ENCODE results near the gene FOXF1.
A peak's percentile ranks its signal among the peaks of the same experiment; 100 is the strongest.

FOXF1 gene

DNA sequence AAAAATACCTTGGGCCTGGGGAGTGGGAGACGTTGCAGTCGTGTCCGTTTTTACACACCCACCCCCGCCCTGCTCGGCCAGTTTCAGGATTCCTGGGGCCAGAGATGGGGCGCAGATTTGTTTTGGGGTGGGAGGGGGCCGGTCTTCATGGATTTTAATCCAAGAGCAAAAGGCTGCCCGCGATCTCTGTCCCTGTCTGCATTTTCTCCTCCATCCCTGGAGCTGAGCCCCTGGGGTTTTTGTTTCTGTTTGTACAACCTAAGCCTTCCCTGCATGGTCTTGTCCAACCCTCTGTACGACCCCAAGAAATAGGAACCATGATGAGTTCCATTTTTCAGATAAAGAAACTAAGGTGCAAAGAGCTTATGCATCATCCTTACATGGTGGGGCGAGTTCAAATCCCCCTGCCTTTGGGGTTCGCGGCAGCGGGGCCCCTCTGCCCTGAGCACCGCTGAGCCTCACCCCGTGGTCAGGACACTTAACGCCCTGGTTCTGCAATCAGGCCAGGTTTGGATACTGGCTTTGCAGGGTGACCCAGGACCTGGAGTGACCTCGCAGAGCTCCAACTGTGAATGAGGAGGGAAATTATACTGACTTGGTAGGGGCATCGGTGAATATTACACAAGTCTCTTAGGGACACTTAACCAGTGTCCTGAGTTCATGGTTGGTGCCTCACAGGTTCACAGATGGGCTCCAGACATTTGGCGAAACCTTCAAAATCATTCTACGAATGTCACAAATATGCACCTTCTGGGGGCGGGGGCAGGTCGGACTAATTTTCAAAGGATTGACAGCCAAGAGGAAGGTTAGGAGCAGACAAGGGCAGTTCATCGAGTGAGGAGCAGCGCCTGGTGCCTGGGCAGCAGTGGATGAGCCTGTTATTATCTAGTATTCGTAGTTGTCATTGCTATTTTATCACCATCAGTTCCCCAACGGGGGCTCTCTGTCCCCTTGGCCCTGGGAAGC, 4.1 kb upstream of the FOXF1 start:
- TF ChIP-seq, protein P1, sequence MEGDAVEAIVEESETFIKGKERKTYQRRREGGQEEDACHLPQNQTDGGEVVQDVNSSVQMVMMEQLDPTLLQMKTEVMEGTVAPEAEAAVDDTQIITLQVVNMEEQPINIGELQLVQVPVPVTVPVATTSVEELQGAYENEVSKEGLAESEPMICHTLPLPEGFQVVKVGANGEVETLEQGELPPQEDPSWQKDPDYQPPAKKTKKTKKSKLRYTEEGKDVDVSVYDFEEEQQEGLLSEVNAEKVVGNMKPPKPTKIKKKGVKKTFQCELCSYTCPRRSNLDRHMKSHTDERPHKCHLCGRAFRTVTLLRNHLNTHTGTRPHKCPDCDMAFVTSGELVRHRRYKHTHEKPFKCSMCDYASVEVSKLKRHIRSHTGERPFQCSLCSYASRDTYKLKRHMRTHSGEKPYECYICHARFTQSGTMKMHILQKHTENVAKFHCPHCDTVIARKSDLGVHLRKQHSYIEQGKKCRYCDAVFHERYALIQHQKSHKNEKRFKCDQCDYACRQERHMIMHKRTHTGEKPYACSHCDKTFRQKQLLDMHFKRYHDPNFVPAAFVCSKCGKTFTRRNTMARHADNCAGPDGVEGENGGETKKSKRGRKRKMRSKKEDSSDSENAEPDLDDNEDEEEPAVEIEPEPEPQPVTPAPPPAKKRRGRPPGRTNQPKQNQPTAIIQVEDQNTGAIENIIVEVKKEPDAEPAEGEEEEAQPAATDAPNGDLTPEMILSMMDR (IDR thresholded peaks at IDR 0.05), result no peak
- H3K9ac ChIP-seq, result no peak overlapping the region
- H3K4me2 ChIP-seq (ENCODE audit: low read length), result no peak overlapping the region
- H3K79me2 ChIP-seq, result no peaks in the 10 kb centered on the region
- H3K9me3 ChIP-seq (ENCODE audit: control insufficient read depth, low read length), result no peaks in the 10 kb centered on the region
- no peak overlapping the region for H3K27ac ChIP-seq
- H3K4me1 ChIP-seq, result no peaks in the 10 kb centered on the region
- H3K36me3 ChIP-seq (ENCODE audit: control insufficient read depth, insufficient read depth, low read length), result no peaks in the 10 kb centered on the region
- H3K4me3 ChIP-seq (ENCODE audit: low read depth, low read length), result no peak overlapping the region
- H2AFZ ChIP-seq, result no peak overlapping the region
- H3K27me3 ChIP-seq (ENCODE audit: control insufficient read depth, insufficient read depth, low read length), result peaks cover 20% of the 10 kb centered on the region

DNA sequence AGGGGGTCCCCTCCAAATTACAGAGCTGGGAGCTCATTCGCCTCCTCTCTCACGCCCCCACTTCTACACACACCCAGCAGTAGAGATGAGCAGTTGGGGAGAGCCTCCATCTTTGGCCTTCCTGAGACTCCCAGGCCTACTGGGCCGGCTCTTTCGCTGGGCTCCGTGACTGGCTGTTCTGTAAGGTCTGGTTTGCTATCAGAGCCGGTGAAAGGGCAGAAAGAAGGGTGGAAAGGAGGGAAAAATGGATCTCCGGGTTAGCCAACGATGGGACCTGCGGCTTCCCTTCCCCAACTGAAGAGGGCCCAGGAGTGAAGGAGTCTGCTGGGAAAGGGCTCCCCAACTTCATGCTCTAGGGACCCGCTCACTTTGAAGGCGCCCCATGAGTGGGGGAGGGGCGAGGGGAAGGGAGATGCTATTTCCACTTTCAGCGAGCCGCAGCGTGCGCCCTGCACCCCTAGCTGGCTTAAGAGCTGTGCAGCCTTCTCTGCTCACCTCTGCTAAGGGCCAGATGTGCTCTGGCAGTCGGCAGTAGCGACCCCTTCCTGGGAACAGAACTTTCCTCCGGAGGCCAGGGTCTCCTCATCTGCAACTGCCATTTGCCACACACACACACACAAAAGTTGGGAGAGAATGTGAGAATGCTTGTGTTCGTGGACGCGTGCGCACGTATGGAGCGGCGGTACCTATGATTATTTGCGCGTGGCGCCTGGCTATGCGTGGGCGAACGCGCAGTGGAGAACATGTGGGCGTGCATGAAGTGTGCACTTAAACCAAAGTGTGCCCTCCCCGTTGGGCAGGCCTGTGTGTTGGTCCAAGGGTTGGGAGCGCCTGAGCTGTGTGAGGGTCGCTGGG, 2.9 kb upstream of the FOXF1 start:
- Histone ChIP-seq H3K9ac (no peak overlapping the region), H3K79me2 (no peaks in the 10 kb centered on the region), H3K4me3 (ENCODE audit: low read depth, low read length) (no peak overlapping the region), H2AFZ (no peak overlapping the region), H3K4me2 (ENCODE audit: low read length) (peak overlapping the region; percentile 22), H3K27ac (no peak overlapping the region), H3K4me1 (no peaks in the 10 kb centered on the region), H3K27me3 (ENCODE audit: control insufficient read depth, insufficient read depth, low read length) (peaks cover 20% of the 10 kb centered on the region), H3K9me3 (ENCODE audit: control insufficient read depth, low read length) (no peaks in the 10 kb centered on the region), H3K36me3 (ENCODE audit: control insufficient read depth, insufficient read depth, low read length) (no peaks in the 10 kb centered on the region)
- TF ChIP-seq, protein P1 (IDR thresholded peaks at IDR 0.05), result no peak

DNA sequence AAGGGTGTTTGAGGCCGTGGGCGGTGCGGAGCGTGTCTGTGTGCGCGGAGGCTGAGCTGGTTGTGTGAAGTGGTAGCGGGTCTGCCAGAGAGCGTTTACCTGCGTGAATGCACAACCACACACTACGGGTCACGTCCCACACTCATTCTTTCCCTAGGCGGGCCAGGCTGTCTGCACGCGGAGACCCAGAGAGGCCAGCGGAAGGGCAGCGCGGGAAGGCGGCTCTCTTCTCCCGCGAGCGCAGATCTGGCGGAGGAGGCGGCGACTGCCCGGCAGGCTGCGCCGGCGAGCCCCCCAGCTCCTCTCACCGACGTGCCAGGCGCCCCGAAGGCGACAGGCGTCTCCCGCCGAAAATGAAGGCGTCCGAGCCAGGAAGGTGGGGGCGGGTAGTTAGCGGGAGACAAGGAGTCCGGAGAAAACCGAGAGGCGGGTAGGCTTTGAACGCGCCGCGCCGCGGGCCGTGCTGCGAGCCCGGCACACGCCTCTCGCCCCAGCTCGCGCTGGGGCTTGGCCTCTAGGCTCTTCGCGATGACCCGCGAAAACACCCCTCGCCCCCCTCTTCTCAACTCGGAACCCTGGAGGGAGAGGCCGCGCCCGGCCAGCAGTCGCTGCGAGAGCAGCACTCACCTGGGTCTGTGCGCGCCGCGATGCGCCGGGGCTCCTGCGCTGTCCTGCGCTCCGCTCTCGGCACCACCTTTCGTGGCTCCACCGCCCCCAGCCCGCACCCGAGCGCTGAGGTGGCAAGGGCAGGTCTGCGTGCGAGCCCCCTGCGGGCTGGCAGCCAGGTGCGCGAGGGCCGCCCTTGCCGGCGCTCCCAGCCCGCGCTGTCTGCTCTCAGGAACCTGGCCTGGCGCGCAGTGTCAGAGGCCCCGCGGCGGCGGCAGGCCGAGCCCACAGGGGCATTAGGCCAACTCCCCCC, 2.0 kb upstream of the FOXF1 start:
- Histone ChIP-seq H3K9ac (no peak overlapping the region), H3K4me1 (no peaks in the 10 kb centered on the region), H3K27me3 (ENCODE audit: control insufficient read depth, insufficient read depth, low read length) (peaks cover 20% of the 10 kb centered on the region), H3K36me3 (ENCODE audit: control insufficient read depth, insufficient read depth, low read length) (no peaks in the 10 kb centered on the region), H3K9me3 (ENCODE audit: control insufficient read depth, low read length) (no peaks in the 10 kb centered on the region), H3K79me2 (no peaks in the 10 kb centered on the region), H3K4me3 (ENCODE audit: low read depth, low read length) (peak overlapping the region; percentile 47), H2AFZ (no peak overlapping the region), H3K27ac (peak overlapping the region; percentile 69), H3K4me2 (ENCODE audit: low read length) (peak overlapping the region; percentile 78)
- TF ChIP-seq, protein P1 (IDR thresholded peaks at IDR 0.05), result no peak

DNA sequence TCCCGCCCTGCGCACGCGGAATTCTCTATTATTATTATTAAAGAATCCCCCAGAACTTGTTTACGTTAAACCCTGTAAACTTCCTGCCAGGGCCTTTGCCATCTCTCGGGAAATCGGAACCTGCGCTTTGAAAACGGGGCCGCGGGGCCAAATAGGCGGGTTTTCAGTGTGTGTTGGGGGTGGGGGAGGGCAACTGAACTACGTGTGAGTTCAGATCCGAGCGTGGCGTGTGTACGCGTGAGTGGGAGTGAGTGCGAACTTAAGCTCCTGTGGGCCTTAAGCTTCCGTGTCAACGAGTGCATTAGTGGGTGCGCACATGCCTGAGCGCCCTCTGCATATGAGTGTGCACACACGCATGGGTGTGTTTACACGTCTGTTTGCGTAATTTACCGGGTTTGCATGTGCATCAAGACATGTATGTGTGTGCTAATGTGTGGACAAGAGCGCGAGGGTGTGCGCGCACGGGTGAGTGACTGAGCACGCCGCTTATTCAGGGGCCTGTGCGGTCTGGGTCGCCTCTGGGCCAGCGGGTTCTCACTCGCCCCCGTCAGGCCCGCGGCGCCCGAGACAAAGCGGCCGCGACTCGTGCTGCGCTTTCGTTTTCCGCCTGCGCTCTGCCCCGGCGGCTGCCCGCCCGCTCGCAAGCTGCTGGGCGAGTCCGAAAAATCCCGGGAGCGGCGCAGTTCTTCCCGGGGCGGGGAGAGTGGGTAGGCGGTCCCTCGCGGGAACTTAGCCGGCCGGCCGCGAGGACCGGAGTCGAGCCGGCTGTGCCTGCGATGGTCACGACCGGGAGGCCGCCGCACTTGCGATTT, 1.2 kb upstream of the FOXF1 start:
- H2AFZ ChIP-seq, result peak overlapping the region; percentile 73
- no peaks in the 10 kb centered on the region for H3K36me3 ChIP-seq (ENCODE audit: control insufficient read depth, insufficient read depth, low read length)
- H3K9me3 ChIP-seq (ENCODE audit: control insufficient read depth, low read length), result no peaks in the 10 kb centered on the region
- H3K27ac ChIP-seq, result peak overlapping the region; percentile 69
- H3K27me3 ChIP-seq (ENCODE audit: control insufficient read depth, insufficient read depth, low read length), result peaks cover 18% of the 10 kb centered on the region
- no peak overlapping the region for H3K9ac ChIP-seq
- TF ChIP-seq, protein P1 (IDR thresholded peaks at IDR 0.05), result no peak
- H3K4me1 ChIP-seq, result no peaks in the 10 kb centered on the region
- H3K4me2 ChIP-seq (ENCODE audit: low read length), result peak overlapping the region; percentile 78
- H3K4me3 ChIP-seq (ENCODE audit: low read depth, low read length), result peak overlapping the region; percentile 47
- no peaks in the 10 kb centered on the region for H3K79me2 ChIP-seq

All from parathyroid adenoma (tissue), 2 donors.